RWPE1 (cell line): ENCODE data around the gene HIRIP3.

ENCODE experiments used
- CTCF ChIA-PET: fragments of 350-600 bp; sonication (Branson Sonifier 250); formaldehyde crosslinking; extraction: SDS; loops from one replicate; lab custom pipeline; 2021; lab: Yijun Ruan, JAX
- POLR2A ChIA-PET: fragments of 400-600 bp; formaldehyde crosslinking; extraction: SDS; loops from one replicate; lab custom pipeline; 2020; ENCODE audit warnings: antibody characterized with exemption; ENCODE audit not compliant: low non-redundant PET; lab: Yijun Ruan, JAX
- DNase-seq: peaks from one replicate; pipeline ENCODE4 v3.0.0; 2012; ENCODE audit warnings: low spot score
- H3K27ac ChIP-seq: fragments of 450-650 bp; 2 replicates; pipeline ENCODE4 v1.5.1; 2017
- CTCF ChIP-seq: fragments of 450-650 bp; conservative IDR thresholded peaks from 2 replicates; pipeline ENCODE4 v1.5.1; 2017; ENCODE audit warnings: low read depth, mild to moderate bottlenecking

The HIRIP3 gene

GRCh38 chr16:29973384-29974246 lies 21.8 kb downstream of the HIRIP3 start, which contains the start of gene TAOK2:
TAOK2 (plus strand) TSS chr16:29973868; CDS start chr16:29977773, 3,905 bp downstream.
- H3K27ac ChIP-seq = peak within 1 kb of the TSS; percentile 85
- no peak for TF ChIP-seq CTCF
- DNase-seq = peak; percentile 100
- POLR2A ChIA-PET = interaction anchor here (0.7 to 1.1 kb wide), 2 partner anchors 11 to 21 kb away, joined by 4 to 5 read pairs; no protein-coding TSS in a partner anchor
- CTCF ChIA-PET = interaction anchor here (0.6 to 0.7 kb wide), 2 partner anchors 107 to 682 kb away, joined by 4 read pairs; no protein-coding TSS in a partner anchor

GRCh38 chr16:29972992-29973383 lies 22.4 kb downstream of the HIRIP3 start:
- peak overlapping the region; percentile 85 for H3K27ac ChIP-seq
- TF ChIP-seq CTCF = no peak
- POLR2A ChIA-PET = interaction anchor here (0.7 to 1.1 kb wide), 2 partner anchors 10 to 22 kb away, joined by 4 to 5 read pairs; no protein-coding TSS in a partner anchor
- no peak for DNase-seq
- CTCF ChIA-PET = interaction anchor here (0.6 to 0.7 kb wide), 3 partner anchors 40 to 107 kb away, joined by 4 to 8 read pairs (median 4); no protein-coding TSS in a partner anchor

GRCh38 chr16:29972500-29972899 lies 22.9 kb downstream of the HIRIP3 start:
- H3K27ac ChIP-seq = peak overlapping the region; percentile 85
- POLR2A ChIA-PET = no interaction called here
- CTCF ChIA-PET = interaction anchor here (0.6 to 0.7 kb wide), 2 partner anchors 40 to 43 kb away, joined by 4 to 8 read pairs; no protein-coding TSS in a partner anchor
- TF ChIP-seq CTCF = no peak
- DNase-seq = no peak

GRCh38 chr16:29971304-29971703 lies 24.1 kb downstream of the HIRIP3 start:
- POLR2A ChIA-PET = no interaction called here
- H3K27ac ChIP-seq = peak overlapping the region; percentile 48
- DNase-seq = no peak
- CTCF ChIA-PET = no interaction called here
- no peak for TF ChIP-seq CTCF

- CTCF ChIA-PET = no interaction called here
- no peak for TF ChIP-seq CTCF
- no peak for DNase-seq
- POLR2A ChIA-PET = no interaction called here
- H3K27ac ChIP-seq = 0 out of 2 replicates have a peak overlapping the region, but pooled peaks have one; percentile 18
Observed at GRCh38 chr16:29968205-29968604, 27.2 kb downstream of the HIRIP3 start.

- TF ChIP-seq CTCF = no peak
- CTCF ChIA-PET = interaction anchor here (0.5 kb wide), 1 partner anchor 9 kb away, joined by 3 read pairs; no protein-coding TSS in a partner anchor
- H3K27ac ChIP-seq = peak overlapping the region; percentile 89
- POLR2A ChIA-PET = interaction anchor here (0.6 to 0.8 kb wide), 2 partner anchors 10 to 146 kb away, joined by 4 to 13 read pairs; partner anchors contain the start of gene TAOK2
- DNase-seq = no peak
Observed at GRCh38 chr16:29963021-29963743, 32.2 kb downstream of the HIRIP3 start.
